ENCODE data around the gene RASGRP2. TPM values are rescaled to one million over a fixed set of nuclear protein-coding genes. Genes with fewer than 3 reads are reported as not detected.

Gene RASGRP2
- total RNA-seq, 1 experiment from 2014 or later = 26.9 TPM

DNA sequence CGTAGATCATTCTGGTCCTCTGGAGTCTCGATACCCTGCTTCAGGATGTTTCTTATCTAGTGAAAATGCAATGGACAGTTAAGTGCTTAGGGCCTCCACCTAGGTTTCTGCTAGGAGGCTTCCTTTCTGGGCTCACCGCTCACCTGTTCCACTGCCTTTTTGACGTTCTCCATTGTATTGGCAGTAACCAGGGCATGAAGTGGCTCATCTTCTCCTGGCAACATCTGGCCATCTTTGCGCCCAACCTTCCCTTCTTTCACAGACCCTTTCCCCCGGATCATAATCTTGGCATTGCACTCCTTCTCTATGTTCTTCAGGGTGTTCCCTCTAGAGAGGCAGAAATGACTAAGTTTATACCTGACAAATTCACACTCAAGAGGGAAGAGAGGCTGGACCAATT lies 25.3 kb upstream of the RASGRP2 start:
- no peak overlapping the region for H4K8ac ChIP-seq (replicated peaks; ENCODE audit: insufficient read length, low read depth, low read length)
- no peak for DNase-seq
- H4K20me1 ChIP-seq (ENCODE audit: control insufficient read depth, insufficient read depth, insufficient read length) = peaks cover 3% of the 10 kb centered on the region
- no peak overlapping the region for H2BK15ac ChIP-seq (ENCODE audit: low read depth, low read length)
- no peaks in the 10 kb centered on the region; the same call in 1 of the 2 replicates for H3K4me1 ChIP-seq (ENCODE audit: insufficient read depth, low read length)
- H3K27ac Mint-ChIP-seq = peak overlapping the region; percentile 27 to 72 (median 63); a peak in 5 of 7 replicates
- H3K4me3 Mint-ChIP-seq = peak overlapping the region in 1 of 2 experiments; percentile 24; a peak in 1 of 5 replicates
- TF ChIP-seq, protein P1, sequence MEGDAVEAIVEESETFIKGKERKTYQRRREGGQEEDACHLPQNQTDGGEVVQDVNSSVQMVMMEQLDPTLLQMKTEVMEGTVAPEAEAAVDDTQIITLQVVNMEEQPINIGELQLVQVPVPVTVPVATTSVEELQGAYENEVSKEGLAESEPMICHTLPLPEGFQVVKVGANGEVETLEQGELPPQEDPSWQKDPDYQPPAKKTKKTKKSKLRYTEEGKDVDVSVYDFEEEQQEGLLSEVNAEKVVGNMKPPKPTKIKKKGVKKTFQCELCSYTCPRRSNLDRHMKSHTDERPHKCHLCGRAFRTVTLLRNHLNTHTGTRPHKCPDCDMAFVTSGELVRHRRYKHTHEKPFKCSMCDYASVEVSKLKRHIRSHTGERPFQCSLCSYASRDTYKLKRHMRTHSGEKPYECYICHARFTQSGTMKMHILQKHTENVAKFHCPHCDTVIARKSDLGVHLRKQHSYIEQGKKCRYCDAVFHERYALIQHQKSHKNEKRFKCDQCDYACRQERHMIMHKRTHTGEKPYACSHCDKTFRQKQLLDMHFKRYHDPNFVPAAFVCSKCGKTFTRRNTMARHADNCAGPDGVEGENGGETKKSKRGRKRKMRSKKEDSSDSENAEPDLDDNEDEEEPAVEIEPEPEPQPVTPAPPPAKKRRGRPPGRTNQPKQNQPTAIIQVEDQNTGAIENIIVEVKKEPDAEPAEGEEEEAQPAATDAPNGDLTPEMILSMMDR (conservative IDR thresholded peaks at IDR 0.05) = no peak
- no peak overlapping the region for H3K14ac ChIP-seq (ENCODE audit: insufficient read depth, low read length)
- no peaks in the 10 kb centered on the region for H3K23me2 ChIP-seq (ENCODE audit: insufficient read length, low read depth, low read length, poor library complexity, severe bottlenecking)
- H3K4me1 Mint-ChIP-seq = peaks cover 28 to 40% of the 10 kb centered on the region in 2 experiments
- H3K9ac ChIP-seq (ENCODE audit: extremely low read depth, insufficient read length, low read length) = no peak overlapping the region
- no peak overlapping the region for H3K4ac ChIP-seq (ENCODE audit: low read depth, low read length)
- H3K18ac ChIP-seq (ENCODE audit: insufficient read length, low read depth, low read length) = no peak overlapping the region
- no peak overlapping the region for H3K4me2 ChIP-seq (ENCODE audit: insufficient read depth, insufficient read length, low read length)
- no peaks in the 10 kb centered on the region for H3K27me3 ChIP-seq (ENCODE audit: insufficient read depth, low read length)
- H2AFZ ChIP-seq (ENCODE audit: low read length) = no peak overlapping the region
- no peak overlapping the region for H2BK20ac ChIP-seq (ENCODE audit: low read depth, low read length, poor library complexity, severe bottlenecking)
- no peaks in the 10 kb centered on the region for H3K9me3 ChIP-seq (ENCODE audit: control insufficient read depth, low read depth, low read length)
- no CpG with 5 or more reads among the region's 6 CpGs for WGBS (ENCODE audit: extremely low coverage, insufficient read length, low lambda C conversion rate)
- no peaks in the 10 kb centered on the region for H3K9me3 Mint-ChIP-seq
- no peak overlapping the region for H2BK5ac ChIP-seq (ENCODE audit: insufficient read length, low read length)
- H3K23ac ChIP-seq (ENCODE audit: insufficient read length, low read depth, low read length) = no peak overlapping the region
- H3K36me3 Mint-ChIP-seq (ENCODE audit: insufficient read depth in 1 of 3, low read depth in 3 of 3) = peaks cover 81 to 98% (median 97%) of the 10 kb centered on the region in 3 experiments; a peak in 6 of 7 replicates
- no peaks in the 10 kb centered on the region for H3K27me3 Mint-ChIP-seq (ENCODE audit: low read depth)
- no peak overlapping the region for H3K27ac ChIP-seq (ENCODE audit: insufficient read length, low read depth, low read length)
- H3T11ph ChIP-seq (ENCODE audit: low read length) = no peak overlapping the region
- no peak overlapping the region for H2BK12ac ChIP-seq (ENCODE audit: insufficient read length, low read depth, low read length)
- H2AK5ac ChIP-seq (ENCODE audit: insufficient read length, low read length) = no peak overlapping the region
- H3K79me2 ChIP-seq (ENCODE audit: insufficient read depth, low read length) = 0 out of 2 replicates have a peak, but pooled peaks cover 3% of the 10 kb centered on the region
- H2BK120ac ChIP-seq (ENCODE audit: low read depth, low read length, poor library complexity, severe bottlenecking) = no peak overlapping the region
- H4K5ac ChIP-seq (ENCODE audit: insufficient read length, low read depth, low read length) = no peak overlapping the region
- no peak overlapping the region for H3K56ac ChIP-seq (ENCODE audit: insufficient read length, low read depth, low read length)
- H3K79me1 ChIP-seq (ENCODE audit: insufficient read depth, low read depth, low read length, poor library complexity, severe bottlenecking) = peaks cover 7% of the 10 kb centered on the region
- no peak overlapping the region for H4K91ac ChIP-seq (ENCODE audit: insufficient read length, low read depth, low read length)
